ENCODE measurements around the gene KNTC1.

DNA sequence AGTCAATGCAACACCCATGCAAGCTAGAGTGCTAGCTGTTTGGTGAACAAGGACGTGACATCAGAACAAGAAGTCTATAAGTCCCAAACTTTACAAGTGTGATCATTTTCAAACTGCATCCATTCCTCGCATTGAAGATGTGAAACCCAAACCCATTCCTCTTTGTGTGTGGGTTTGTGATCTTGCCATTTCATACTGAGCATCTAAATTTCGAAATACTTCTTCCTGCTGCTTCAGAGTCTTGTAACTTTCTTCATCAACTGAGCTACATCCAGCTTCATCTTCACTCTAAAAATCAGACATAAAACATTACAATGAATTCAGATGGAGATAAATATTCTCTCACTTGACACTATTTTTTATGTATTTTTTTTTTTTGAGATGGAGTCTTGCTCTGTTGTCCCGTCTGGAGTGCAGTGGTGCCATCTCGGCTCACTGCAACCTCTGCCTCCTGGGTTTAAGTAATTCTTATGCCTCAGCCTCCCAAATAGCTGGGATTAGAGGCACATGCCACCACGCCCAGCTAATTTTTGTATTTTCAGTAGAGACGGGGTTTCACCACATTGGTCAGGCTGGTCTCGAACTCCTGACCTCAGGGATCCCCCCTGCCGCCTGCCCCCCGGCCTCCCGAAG is 21.5 kb upstream of the KNTC1 start:
- TF ChIP-seq POLR2A (IDR thresholded peaks at IDR 0.05) = no peak
- TF ChIP-seq, protein P1, sequence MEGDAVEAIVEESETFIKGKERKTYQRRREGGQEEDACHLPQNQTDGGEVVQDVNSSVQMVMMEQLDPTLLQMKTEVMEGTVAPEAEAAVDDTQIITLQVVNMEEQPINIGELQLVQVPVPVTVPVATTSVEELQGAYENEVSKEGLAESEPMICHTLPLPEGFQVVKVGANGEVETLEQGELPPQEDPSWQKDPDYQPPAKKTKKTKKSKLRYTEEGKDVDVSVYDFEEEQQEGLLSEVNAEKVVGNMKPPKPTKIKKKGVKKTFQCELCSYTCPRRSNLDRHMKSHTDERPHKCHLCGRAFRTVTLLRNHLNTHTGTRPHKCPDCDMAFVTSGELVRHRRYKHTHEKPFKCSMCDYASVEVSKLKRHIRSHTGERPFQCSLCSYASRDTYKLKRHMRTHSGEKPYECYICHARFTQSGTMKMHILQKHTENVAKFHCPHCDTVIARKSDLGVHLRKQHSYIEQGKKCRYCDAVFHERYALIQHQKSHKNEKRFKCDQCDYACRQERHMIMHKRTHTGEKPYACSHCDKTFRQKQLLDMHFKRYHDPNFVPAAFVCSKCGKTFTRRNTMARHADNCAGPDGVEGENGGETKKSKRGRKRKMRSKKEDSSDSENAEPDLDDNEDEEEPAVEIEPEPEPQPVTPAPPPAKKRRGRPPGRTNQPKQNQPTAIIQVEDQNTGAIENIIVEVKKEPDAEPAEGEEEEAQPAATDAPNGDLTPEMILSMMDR (IDR thresholded peaks at IDR 0.05) = no peak
